ENCODE data around the gene SSBP2.

Gene SSBP2

DNA sequence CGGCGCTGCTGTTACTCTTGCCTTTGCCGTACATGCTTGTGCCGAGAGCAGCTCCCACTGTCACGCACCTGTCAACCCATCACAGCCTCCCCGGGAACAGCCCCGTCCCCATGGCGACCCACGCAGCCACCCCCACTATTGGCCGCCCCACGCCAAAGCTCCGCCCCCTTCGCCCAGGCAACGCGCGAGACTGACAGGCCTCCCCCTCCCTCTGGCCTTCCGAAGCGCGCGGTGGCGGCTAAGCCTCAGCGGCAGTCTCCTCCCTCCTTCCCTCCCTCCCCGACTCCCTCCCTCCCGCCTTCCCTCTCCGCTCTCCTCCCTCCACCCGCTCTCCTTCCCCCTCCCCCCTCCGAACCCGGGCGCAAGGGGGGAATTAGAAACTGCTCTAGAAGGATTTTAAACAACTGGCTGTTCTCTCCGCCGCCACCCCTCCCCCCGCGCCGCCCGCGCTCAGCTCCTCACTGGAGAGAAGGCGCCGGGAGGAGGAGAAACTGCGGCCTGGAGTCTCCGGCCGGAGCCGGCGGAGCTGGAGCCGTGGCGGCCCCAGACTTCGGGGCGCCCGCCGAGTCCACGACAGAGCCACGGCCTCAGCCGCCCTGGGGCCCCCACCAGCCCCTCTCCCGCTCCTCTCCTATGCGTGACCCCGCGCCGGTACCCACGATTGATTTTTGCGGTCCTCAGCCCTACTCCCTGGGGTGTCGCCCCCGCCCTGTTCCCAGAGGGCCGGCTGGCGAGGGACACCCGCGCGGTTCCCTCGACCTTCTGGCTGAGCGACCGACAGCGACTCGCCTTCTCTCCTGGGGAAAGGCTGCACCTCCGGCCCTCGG lies at the start of gene SSBP2:
Gene SSBP2 (minus strand): TSS at position 89 of the 827 bp plus-strand sequence. CDS start 55 bp downstream, at position 34.
- DNase-seq (ENCODE audit: low spot score) = peak; percentile 99

GRCh38 chr5:81795666-81796065 lies 44.8 kb upstream of the SSBP2 start:
- DNase-seq (ENCODE audit: low spot score) = no peak

DNA sequence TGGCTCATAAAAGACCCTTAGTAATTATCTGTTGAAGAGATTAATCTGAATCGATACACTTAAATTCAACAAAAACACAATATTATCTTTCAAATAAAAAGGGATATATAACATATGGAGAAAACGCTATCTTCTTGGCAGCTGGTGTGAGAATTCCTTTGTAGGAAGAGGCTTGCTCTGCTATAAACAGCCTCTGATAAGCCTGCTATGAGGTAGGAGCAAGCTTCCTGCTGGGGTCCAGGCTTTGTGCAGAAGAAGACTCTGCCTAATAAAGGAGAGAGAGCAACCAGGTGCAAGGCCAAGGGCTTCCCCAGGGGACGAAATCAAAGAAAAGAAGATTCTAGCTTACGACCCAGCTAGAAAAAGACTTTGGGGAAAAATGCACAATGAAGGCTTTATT lies 43.3 kb upstream of the SSBP2 start:
- no peak for DNase-seq (ENCODE audit: low spot score)

- no peak for DNase-seq (ENCODE audit: low spot score)
Measured at GRCh38 chr5:81790336-81790735, 39.4 kb upstream of the SSBP2 start.

GRCh38 chr5:81789033-81789432 lies 38.1 kb upstream of the SSBP2 start:
- no peak for DNase-seq (ENCODE audit: low spot score)

DNA sequence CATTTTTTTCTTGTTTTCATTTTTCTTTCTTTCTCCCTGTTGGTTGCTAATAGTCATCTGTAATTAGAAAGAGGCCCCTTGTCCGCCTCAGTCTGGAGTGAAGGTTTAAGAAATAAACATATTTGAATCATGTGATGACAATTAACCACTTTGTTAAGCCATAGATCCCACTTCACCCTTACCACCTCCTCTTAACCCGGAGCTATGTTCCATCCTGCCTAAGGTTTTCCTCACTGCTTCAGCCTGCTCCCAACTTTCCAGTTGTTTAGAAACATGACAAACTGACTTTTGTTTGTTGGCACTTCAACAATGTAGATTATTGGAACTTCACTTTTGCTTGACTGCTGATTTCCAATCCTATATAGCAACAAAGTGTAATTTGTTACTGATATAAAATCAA lies 37.4 kb upstream of the SSBP2 start:
- DNase-seq (ENCODE audit: low spot score) = no peak

GRCh38 chr5:81787474-81788242 lies 36.8 kb upstream of the SSBP2 start:
- DNase-seq (ENCODE audit: low spot score) = peak; percentile 83

DNA sequence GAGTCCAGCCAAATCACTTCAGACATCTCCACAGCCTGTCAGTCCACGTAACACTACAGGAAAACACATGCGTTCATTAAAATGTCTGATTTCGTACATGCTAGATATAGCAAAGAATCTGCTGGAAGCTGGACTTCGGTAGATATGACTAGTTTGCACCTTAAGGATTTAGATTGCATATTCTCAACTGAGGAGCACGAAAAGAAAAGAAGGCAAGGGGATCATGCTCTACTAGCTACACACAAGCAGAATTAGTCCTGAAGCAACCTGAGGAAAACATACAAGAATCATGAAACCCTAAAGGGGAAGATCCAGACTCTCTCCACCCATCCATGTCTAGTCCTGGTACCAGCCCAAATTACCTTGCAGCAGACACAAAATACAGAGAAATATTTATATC lies 36.1 kb upstream of the SSBP2 start:
- DNase-seq (ENCODE audit: low spot score) = no peak

DNA sequence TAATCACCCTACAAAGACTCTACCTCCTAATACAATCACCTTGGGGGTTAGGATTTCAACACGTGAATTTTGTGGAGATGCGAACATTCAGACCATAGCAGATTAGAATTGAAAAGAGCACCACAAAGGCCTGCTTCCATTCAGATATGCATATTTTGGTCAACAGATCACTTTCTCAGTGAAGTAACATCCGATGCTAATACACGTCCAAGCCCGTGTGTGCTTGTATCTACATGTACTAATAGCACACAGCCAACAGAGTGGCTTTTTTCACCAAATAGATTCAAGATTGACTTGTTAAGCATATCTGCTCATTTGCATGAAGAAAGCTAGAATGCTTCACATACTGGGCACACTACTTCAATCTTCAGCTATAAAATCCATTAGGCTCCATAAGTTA lies 35.6 kb upstream of the SSBP2 start:
- no peak for DNase-seq (ENCODE audit: low spot score)

DNA sequence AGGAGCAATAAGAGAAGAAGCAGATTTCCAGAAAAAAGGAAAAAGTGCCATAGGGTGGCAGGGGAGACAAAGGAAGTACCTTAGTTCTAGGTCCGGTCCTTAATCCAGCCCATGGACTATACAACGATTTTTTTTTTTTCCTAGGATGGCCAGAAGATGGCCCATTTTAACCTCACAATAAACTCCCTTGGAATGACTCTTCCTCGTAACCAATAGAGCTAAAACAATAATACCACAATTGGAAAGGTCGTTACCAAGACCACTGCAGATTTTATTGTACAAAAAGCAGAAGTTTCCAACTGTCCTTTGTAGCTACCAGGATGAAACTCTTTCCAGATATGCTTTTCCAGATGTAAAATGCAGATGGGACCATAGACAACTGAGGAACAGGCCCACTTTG lies 34.4 kb upstream of the SSBP2 start:
- DNase-seq (ENCODE audit: low spot score) = peak; percentile 62

- DNase-seq (ENCODE audit: low spot score) = peak; percentile 60
Measured at GRCh38 chr5:81783401-81783800, 32.5 kb upstream of the SSBP2 start.

DNA sequence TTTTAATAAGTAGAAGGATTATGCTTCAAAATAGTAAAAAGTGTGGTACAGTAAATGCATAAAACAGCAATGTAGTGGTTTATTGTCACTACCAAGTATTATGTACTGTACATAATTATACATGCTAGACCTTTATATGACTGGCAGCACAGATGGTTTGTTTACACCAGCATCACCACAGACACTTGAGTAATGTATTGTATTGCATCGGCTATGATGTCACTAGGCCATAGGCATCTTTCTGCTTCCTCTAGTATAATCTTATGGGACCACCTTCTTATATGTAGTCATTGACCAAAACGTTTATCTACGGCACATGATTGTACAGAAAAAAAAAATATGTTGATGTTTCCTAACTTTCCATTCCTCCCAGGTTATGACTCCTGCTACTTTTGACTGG lies 31.9 kb upstream of the SSBP2 start:
- DNase-seq (ENCODE audit: low spot score) = no peak

DNA sequence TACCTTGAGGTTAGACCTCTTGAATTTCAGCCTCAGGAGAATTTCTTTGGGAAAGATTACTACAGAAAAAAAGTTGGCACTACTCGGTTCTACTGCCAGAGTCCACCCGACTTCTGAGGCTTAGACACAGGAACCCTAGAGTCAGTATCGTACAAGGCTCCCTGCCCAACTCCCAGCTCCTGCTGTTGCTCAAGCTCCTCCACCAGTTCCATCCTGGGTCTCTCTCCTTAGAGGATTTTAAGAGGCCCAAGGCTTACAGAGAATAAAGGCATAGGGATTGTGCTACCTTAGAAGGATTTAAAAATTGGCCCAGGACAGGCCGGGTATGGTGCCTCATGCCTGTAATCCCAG lies 29.0 kb upstream of the SSBP2 start:
- no peak for DNase-seq (ENCODE audit: low spot score)

GRCh38 chr5:81779125-81779915 lies 28.4 kb upstream of the SSBP2 start:
- DNase-seq (ENCODE audit: low spot score) = peak; percentile 67

DNA sequence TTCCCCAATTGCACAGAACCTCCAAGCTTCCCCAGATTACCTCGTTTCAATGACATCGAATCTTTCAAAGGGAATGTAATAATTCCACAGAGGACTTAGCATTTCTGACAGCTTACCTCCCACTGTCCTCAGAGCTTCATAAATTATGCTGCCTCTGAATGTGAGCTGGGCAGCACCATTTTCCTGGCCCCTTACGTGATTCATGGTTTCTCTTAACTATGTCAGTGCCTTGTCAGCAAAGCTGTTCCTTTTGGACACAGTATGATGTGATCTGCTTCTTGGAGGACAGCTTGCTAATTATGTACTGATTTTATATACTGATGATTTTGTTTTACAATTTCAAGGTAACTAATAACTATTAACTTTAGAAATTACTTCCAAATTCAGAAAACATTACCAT lies 27.7 kb upstream of the SSBP2 start:
- no peak for DNase-seq (ENCODE audit: low spot score)

- DNase-seq (ENCODE audit: low spot score) = no peak
Measured at GRCh38 chr5:81776258-81776657, 25.4 kb upstream of the SSBP2 start.

DNA sequence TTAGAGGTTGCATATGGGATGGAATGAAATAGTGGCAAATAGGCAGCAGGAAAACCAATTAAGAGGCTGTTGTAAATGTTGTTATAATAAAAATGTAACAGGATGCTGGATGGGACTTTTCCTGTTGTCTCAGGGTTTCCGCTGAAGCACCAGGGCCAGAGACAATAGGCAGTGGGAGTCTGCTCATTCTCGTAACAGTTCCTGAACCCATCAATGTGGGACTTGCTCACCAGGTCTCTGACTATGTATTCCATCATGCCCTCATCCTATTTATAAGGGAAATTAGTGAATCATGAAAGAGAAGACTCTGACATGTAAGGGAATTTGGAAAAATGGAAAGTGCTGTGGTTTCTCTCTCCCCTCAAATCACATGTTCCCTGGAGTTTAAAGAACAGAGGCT lies 23.5 kb upstream of the SSBP2 start:
- no peak for DNase-seq (ENCODE audit: low spot score)

- no peak for DNase-seq (ENCODE audit: low spot score)
Measured at GRCh38 chr5:81773574-81773973, 22.7 kb upstream of the SSBP2 start.

GRCh38 chr5:81773161-81773560 lies 22.3 kb upstream of the SSBP2 start:
- no peak for DNase-seq (ENCODE audit: low spot score)

DNA sequence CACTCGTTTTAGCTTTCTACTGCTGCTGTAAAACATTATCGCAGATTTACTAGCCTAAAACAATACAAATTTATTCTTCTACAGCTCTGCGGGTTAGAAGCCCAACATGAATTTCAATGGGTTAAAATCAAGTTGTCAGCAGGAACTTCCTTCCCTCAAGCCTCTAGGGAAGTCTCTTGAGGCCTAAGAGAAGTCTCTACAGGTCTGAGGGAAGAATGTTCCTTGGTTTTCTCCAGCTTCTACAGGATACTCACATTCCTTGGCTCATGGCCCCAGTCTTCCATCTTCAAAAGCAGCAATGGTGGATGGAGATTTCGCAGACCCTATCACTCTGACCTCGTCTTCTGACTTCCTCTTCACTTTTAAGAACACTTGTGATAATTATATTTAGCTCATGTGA lies 21.6 kb upstream of the SSBP2 start:
- no peak for DNase-seq (ENCODE audit: low spot score)

DNA sequence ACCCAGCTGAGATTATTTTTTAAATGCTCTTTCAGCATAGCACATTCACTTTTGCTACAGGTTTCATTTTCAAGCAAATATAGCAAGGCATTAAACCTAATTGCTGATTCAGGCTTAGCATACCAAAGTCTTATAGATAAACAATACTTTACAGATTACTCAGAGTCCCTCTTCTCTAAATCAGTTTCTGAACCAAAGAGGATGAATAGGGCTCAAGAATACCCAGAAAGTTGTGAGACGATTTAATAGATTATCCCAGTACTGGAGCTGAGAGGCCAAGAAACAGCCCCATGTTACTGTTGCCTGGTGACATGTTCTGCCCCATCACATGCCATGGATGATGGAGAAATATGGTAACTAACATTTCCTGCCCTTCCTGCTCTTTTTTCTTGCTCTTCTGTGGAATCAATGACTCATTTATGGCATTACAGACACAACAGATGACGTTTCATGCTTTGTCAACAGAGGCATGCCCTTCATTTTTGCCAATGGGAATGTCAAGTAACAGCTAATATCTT lies 18.1 kb upstream of the SSBP2 start:
- no peak for DNase-seq (ENCODE audit: low spot score)

- no peak for DNase-seq (ENCODE audit: low spot score)
Measured at GRCh38 chr5:81767938-81768337, 17.0 kb upstream of the SSBP2 start.
